ENCODE results near the gene ATP6V1B1. TPM values are rescaled to one million over a fixed set of nuclear protein-coding genes. Genes with fewer than 3 reads are reported as not detected.

ATP6V1B1 gene
- total and polyA plus RNA-seq, 10 of the 15 experiments (the other 5 are each of a cell fraction or from before 2014, with no cell fraction given), result not detected

DNA sequence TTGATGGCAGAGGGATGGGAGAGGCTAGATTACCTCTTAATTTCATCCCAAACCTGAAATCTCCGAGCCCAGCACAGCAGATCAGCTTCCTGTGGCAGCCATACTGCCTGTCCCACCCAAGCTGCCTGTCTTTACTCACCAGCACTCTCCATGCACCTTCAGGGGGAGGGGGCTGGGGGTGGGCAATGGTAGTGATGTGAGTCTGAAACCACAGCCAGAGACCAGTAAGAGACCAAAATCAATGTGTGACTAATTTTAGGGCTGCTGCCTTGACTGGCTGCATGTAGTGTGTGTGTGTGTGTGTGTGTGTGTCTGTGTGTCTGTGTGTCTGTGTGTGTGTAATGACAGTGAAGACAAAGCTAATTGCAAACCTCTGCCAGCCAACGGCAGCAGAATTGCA, 70.6 kb downstream of the ATP6V1B1 start:
- in situ Hi-C loops (cut with MboI), result no loop called here
- intact Hi-C loops (cut with micrococcal nuclease; ENCODE audit: unreplicated experiment), result no loop called here
- H3K79me2 ChIP-seq (ENCODE audit: control insufficient read depth, insufficient read depth, low read length), result no peaks in the 10 kb centered on the region
- no peak overlapping the region for H3K4me2 ChIP-seq (ENCODE audit: control insufficient read depth, insufficient read depth)
- no peaks in the 10 kb centered on the region for H3K27me3 ChIP-seq (replicated peaks in 1 of 2; ENCODE audit: control insufficient read depth in 2 of 2, insufficient read depth in 2 of 2, low read length in 1 of 2)
- H3K4me1 ChIP-seq (ENCODE audit: control insufficient read depth, insufficient read depth, low read length), result peaks cover under 1% of the 10 kb centered on the region
- no peaks in the 10 kb centered on the region for H3K9me3 ChIP-seq (replicated peaks; ENCODE audit: control insufficient read depth, insufficient read depth, low read length)
- SMC1A ChIA-PET (ENCODE audit: uncharacterized antibody, unreplicated experiment), result no interaction called here
- no peaks in the 10 kb centered on the region for H4K20me1 ChIP-seq (ENCODE audit: control insufficient read depth, insufficient read depth)
- H3K4me3 ChIP-seq, result no peak overlapping the region
- WGBS (ENCODE audit: insufficient coverage, insufficient replicate concordance, low lambda C conversion rate, missing lambda C conversion rate), result 11% methylated on average over 2 of the region's 2 CpGs
- no TSS peak for BruUV-seq (replicated peaks)
- POLR2A ChIA-PET, result no interaction called here
- FAIRE-seq (no peak), ATAC-seq (no peak; the same call in 2 of the 3 replicates), DNase-seq (ENCODE audit: low read depth, low spot score) (no peak)
- H3K36me3 ChIP-seq (ENCODE audit: control insufficient read depth in 2 of 2, insufficient read depth in 2 of 2, low read length in 1 of 2), result no peaks in the 10 kb centered on the region
- H3K9ac ChIP-seq (ENCODE audit: control insufficient read depth, insufficient read depth, low read length), result no peak overlapping the region
- RAD21 ChIA-PET (ENCODE audit: unreplicated experiment), result no interaction called here
- TF ChIP-seq, protein P1, sequence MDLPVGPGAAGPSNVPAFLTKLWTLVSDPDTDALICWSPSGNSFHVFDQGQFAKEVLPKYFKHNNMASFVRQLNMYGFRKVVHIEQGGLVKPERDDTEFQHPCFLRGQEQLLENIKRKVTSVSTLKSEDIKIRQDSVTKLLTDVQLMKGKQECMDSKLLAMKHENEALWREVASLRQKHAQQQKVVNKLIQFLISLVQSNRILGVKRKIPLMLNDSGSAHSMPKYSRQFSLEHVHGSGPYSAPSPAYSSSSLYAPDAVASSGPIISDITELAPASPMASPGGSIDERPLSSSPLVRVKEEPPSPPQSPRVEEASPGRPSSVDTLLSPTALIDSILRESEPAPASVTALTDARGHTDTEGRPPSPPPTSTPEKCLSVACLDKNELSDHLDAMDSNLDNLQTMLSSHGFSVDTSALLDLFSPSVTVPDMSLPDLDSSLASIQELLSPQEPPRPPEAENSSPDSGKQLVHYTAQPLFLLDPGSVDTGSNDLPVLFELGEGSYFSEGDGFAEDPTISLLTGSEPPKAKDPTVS (IDR thresholded peaks at IDR 0.05; ENCODE audit: low read depth, low read length), result no peak
- no peak for TF ChIP-seq TCF12 (IDR thresholded peaks at IDR 0.05; ENCODE audit: low read depth, low read length)
- TF ChIP-seq FOXM1 (IDR thresholded peaks at IDR 0.05; ENCODE audit: low read depth, low read length), result no peak
- TF ChIP-seq NBN (IDR thresholded peaks at IDR 0.05), result no peak
- TF ChIP-seq, protein P2, sequence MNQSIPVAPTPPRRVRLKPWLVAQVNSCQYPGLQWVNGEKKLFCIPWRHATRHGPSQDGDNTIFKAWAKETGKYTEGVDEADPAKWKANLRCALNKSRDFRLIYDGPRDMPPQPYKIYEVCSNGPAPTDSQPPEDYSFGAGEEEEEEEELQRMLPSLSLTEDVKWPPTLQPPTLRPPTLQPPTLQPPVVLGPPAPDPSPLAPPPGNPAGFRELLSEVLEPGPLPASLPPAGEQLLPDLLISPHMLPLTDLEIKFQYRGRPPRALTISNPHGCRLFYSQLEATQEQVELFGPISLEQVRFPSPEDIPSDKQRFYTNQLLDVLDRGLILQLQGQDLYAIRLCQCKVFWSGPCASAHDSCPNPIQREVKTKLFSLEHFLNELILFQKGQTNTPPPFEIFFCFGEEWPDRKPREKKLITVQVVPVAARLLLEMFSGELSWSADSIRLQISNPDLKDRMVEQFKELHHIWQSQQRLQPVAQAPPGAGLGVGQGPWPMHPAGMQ (IDR thresholded peaks at IDR 0.05; ENCODE audit: borderline replicate concordance), result no peak
- H2AFZ ChIP-seq (ENCODE audit: control insufficient read depth, low read depth, low read length), result no peak overlapping the region
- CTCF ChIA-PET, result interaction anchor here (1.3 to 1.6 kb wide), 2 partner anchors 28 to 58 kb away, joined by 4 to 5 read pairs; no protein-coding TSS in a partner anchor
- no peak overlapping the region for H3K27ac ChIP-seq (ENCODE audit: control insufficient read depth, insufficient read depth)

Measured in GM12878 (cell line).